NT2/D1 (cell line): ENCODE results near the gene ERN2.

Source experiments
- DNase-seq: peaks from one replicate; pipeline ENCODE4 v3.0.0-alpha.2; 2011; ENCODE audit warnings: low read depth, low spot score
- H3K27me3 ChIP-seq: 2 replicates; pipeline ENCODE4 v1.6.0; 2011; ENCODE audit warnings: mild to moderate bottlenecking; ENCODE audit not compliant: insufficient read length, insufficient read depth
- H3K36me3 ChIP-seq: 2 replicates; pipeline ENCODE4 v1.6.1; 2011; ENCODE audit warnings: mild to moderate bottlenecking, low read length, mixed read lengths; ENCODE audit not compliant: insufficient read depth, insufficient read length
- H3K4me1 ChIP-seq: 2 replicates; pipeline ENCODE4 v1.5.1; 2011; ENCODE audit not compliant: insufficient read depth, insufficient read length
- H3K4me3 ChIP-seq: 2 replicates; pipeline ENCODE4 v1.5.1; 2011; ENCODE audit warnings: low read depth; ENCODE audit not compliant: insufficient read length
- H3K9ac ChIP-seq: 2 replicates; pipeline ENCODE4 v1.6.0; 2011; ENCODE audit warnings: low read depth; ENCODE audit not compliant: insufficient read length
- H3K9me3 ChIP-seq: 2 replicates; pipeline ENCODE4 v1.5.1; 2011; ENCODE audit warnings: mild to moderate bottlenecking, low read length; ENCODE audit not compliant: insufficient read depth
- SUZ12 ChIP-seq: IDR thresholded peaks from 2 replicates; pipeline ENCODE4 v1.6.1; 2011; ENCODE audit not compliant: insufficient read length, insufficient read depth; ENCODE audit errors: extremely low read depth
- YY1 ChIP-seq: IDR thresholded peaks from 2 replicates; pipeline ENCODE4 v1.6.1; 2011; ENCODE audit not compliant: insufficient read length, insufficient read depth
- ZNF274 ChIP-seq: IDR thresholded peaks from 2 replicates; pipeline ENCODE4 v1.6.1; 2011; ENCODE audit warnings: mild to moderate bottlenecking, low read depth, low read length

Gene ERN2

GRCh38 chr16:23701045-23701444 is 12.0 kb downstream of the ERN2 start:
- DNase-seq = no peak
- H3K36me3 ChIP-seq = peaks cover 4% of the 10 kb centered on the region
- H3K4me1 ChIP-seq = peaks cover 10% of the 10 kb centered on the region
- no peak overlapping the region for H3K9ac ChIP-seq
- H3K9me3 ChIP-seq = peaks cover 5% of the 10 kb centered on the region; the same call in 1 of the 2 replicates
- no peak overlapping the region for H3K4me3 ChIP-seq
- H3K27me3 ChIP-seq = no peaks in the 10 kb centered on the region
- no peak for TF ChIP-seq ZNF274
- TF ChIP-seq YY1 = no peak
- no peak for TF ChIP-seq SUZ12

GRCh38 chr16:23700509-23700908 is 12.5 kb downstream of the ERN2 start:
- DNase-seq = no peak
- H3K36me3 ChIP-seq = peaks cover 4% of the 10 kb centered on the region

GRCh38 chr16:23700093-23700492 is 12.9 kb downstream of the ERN2 start:
- no peak for DNase-seq
- H3K4me1 ChIP-seq = peaks cover 10% of the 10 kb centered on the region

More at GRCh38 chr16:23700509-23700908, 12.5 kb downstream of the ERN2 start:
- no peak overlapping the region for H3K4me3 ChIP-seq
- peaks cover 10% of the 10 kb centered on the region for H3K4me1 ChIP-seq
- TF ChIP-seq YY1 = no peak
- TF ChIP-seq ZNF274 = no peak
- no peak for TF ChIP-seq SUZ12
- no peaks in the 10 kb centered on the region for H3K27me3 ChIP-seq
- H3K9me3 ChIP-seq = peaks cover 5% of the 10 kb centered on the region; the same call in 1 of the 2 replicates
- H3K9ac ChIP-seq = no peak overlapping the region

GRCh38 chr16:23699100-23699499 is 13.9 kb downstream of the ERN2 start:
- no peak overlapping the region for H3K9ac ChIP-seq
- TF ChIP-seq ZNF274 (no peak), YY1 (no peak), SUZ12 (no peak)
- DNase-seq = no peak
- no peaks in the 10 kb centered on the region for H3K27me3 ChIP-seq
- peaks cover 5% of the 10 kb centered on the region; the same call in 1 of the 2 replicates for H3K9me3 ChIP-seq
- no peak overlapping the region for H3K4me3 ChIP-seq
- H3K36me3 ChIP-seq = peaks cover 4% of the 10 kb centered on the region
- peaks cover 15% of the 10 kb centered on the region for H3K4me1 ChIP-seq

More at GRCh38 chr16:23700093-23700492, 12.9 kb downstream of the ERN2 start:
- no peaks in the 10 kb centered on the region for H3K27me3 ChIP-seq
- H3K4me3 ChIP-seq = no peak overlapping the region
- H3K36me3 ChIP-seq = peaks cover 4% of the 10 kb centered on the region
- no peak for TF ChIP-seq ZNF274
- TF ChIP-seq YY1 = no peak
- TF ChIP-seq SUZ12 = no peak
- H3K9me3 ChIP-seq = peaks cover 5% of the 10 kb centered on the region; the same call in 1 of the 2 replicates
- H3K9ac ChIP-seq = no peak overlapping the region

- Histone ChIP-seq H3K9me3 (no peaks in the 10 kb centered on the region), H3K9ac (peak overlapping the region; percentile 8), H3K36me3 (peaks cover 34% of the 10 kb centered on the region), H3K4me3 (no peak overlapping the region), H3K27me3 (no peaks in the 10 kb centered on the region), H3K4me1 (peaks cover 10% of the 10 kb centered on the region)
- no peak for DNase-seq
- TF ChIP-seq YY1 = no peak
- TF ChIP-seq SUZ12 = no peak
- no peak for TF ChIP-seq ZNF274
Measured at GRCh38 chr16:23695756-23696155, 17.3 kb downstream of the ERN2 start.

- peak; percentile 59 for DNase-seq
- H3K4me3 ChIP-seq = peak overlapping the region; percentile 12
- no peak for TF ChIP-seq SUZ12
- TF ChIP-seq YY1 = no peak
- TF ChIP-seq ZNF274 = no peak
Measured at GRCh38 chr16:23694644-23695373, 18.2 kb downstream of the ERN2 start.

GRCh38 chr16:23694265-23694643 is 18.8 kb downstream of the ERN2 start:
- Histone ChIP-seq H3K4me3 (peak overlapping the region; percentile 12), H3K27me3 (no peaks in the 10 kb centered on the region), H3K9ac (peak overlapping the region; percentile 68), H3K4me1 (peaks cover 11% of the 10 kb centered on the region), H3K36me3 (peaks cover 49% of the 10 kb centered on the region), H3K9me3 (no peaks in the 10 kb centered on the region)
- TF ChIP-seq SUZ12 (no peak), ZNF274 (no peak), YY1 (no peak)
- DNase-seq = no peak

More at GRCh38 chr16:23694644-23695373, 18.2 kb downstream of the ERN2 start:
- Histone ChIP-seq H3K9ac (peak overlapping the region; percentile 68), H3K9me3 (no peaks in the 10 kb centered on the region), H3K36me3 (peaks cover 44% of the 10 kb centered on the region), H3K4me1 (peaks cover 7% of the 10 kb centered on the region), H3K27me3 (no peaks in the 10 kb centered on the region)
